DLD1 (cell line): ENCODE measurements around the gene FGF13.

Experiments used
- in situ Hi-C: cut with HindIII; loops from 2 replicates; pipeline ENCODE4 v1.10.0; 2017; ENCODE audit warnings: low sequenced_read_pairs

FGF13 gene

DNA sequence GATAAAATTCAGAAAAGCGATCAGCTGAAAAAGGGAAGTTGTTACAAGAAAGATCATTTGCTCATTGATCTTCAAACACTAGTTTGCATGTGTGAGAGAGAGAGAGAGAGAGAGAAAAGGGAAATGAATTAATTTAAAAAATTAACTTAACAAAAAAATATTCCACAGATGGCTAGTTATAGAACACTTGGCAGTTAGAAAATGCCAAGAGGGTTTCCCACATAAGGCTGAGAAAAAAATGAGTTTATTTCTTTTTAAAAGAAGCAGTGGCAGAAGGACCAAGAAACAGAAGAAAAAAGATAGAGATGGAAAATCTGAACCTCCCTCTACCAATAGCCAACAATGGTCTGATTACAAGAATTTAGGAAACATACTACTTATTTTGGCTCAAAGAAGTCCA lies 47.1 kb downstream of the FGF13 start:
- in situ Hi-C loops: no loop called here

DNA sequence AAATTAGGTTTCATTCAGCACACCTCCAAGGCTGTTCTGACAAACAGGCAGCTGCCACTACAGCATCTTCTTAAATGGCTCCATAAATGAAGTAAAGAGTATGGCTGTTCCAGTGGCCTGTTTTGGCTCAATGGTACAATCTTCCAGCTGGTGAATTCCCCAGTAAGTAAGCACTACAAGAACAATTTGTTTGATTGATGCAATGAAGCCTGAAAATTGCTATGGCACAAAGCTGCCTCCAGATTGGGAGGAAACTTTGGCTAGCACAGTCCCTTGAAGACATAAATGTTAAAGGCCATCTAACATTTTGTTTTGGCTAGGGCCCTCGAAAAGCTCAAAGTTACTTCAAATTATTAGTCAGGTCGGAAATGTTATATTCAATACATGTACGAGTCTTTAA lies 47.5 kb downstream of the FGF13 start:
- in situ Hi-C loops: no loop called here

DNA sequence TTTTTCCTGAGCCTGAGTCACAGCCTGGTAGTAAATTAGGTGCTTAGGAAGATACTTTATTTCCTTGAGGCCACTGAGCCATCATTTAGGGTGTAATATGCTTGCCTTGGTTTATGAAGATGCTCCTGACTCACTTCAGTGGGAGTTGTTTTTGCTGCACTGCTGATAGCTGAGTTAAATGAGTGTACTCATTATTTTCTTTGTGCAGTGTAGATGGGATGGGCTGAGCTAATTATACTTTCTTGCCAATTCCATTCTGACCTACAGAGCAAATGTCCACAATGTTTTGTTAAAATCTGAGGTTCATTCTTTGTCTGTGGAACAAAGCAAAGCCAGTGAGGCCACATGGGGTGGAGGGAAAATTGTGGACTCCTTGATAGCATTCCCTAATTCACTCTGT lies 60.0 kb downstream of the FGF13 start:
- in situ Hi-C loops: no loop called here

DNA sequence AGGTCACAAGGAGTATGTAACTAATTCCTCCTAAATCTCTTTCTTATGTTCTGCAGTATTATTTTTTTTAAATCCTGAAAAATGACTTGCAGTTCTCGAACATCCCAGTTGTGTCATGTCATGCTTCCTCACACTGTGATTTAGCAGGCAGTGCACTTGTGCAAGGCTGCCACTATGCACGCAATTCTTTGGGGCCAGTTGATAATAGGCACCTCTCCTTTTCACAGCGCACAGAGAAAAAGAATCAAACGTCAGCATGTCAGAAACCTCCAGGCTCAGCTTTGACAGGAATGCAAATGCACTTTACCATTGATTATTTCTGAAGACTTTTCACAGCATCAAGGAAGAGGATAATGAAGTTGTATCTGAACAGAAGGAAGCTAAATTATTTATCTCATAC lies 62.9 kb downstream of the FGF13 start:
- in situ Hi-C loops: no loop called here

DNA sequence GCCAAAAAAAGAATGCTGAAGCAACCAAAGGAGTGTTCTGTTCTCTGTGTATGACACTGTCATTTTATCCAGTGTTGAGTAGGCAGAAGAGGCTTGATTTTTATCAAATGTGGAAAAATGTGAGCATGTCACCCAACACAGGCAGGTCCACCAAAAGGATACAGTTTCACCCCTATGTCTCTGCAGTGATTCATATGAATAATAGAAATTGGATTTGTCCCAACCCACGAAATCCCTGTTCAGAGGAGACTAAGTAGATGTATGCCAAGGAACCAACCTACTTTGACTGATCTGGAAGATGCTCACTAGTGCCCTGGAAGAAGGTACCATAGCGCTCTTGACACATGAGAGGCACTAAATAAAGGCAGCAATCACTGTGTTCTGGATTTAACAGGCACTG lies 72.5 kb downstream of the FGF13 start:
- in situ Hi-C loops: no loop called here
